ENCODE results near the gene LRRC8B.

Gene LRRC8B

GRCh38 chr1:89524369-89525168 is at the start of gene LRRC8B:
LRRC8B (plus strand) TSS chr1:89524829; CDS start chr1:89582651, 57,822 bp downstream.
- peak within 1 kb of the TSS; percentile 100 for H3K4me3 ChIP-seq (ENCODE audit: low read depth, low read length)
- 0 out of 2 replicates have a peak, but pooled peaks have one; percentile 4 for TF ChIP-seq CTCF (IDR thresholded peaks at IDR 0.05; ENCODE audit: borderline replicate concordance, insufficient read depth, low read depth, low read length)

GRCh38 chr1:89475269-89475668 is 49.4 kb upstream of the LRRC8B start:
- no peak for TF ChIP-seq CTCF (IDR thresholded peaks at IDR 0.05; ENCODE audit: borderline replicate concordance, insufficient read depth, low read depth, low read length)
- H3K4me3 ChIP-seq (ENCODE audit: low read depth, low read length), result no peak overlapping the region

- no peak for TF ChIP-seq CTCF (IDR thresholded peaks at IDR 0.05; ENCODE audit: borderline replicate concordance, insufficient read depth, low read depth, low read length)
- H3K4me3 ChIP-seq (ENCODE audit: low read depth, low read length), result no peak overlapping the region
Observed at GRCh38 chr1:89476072-89476471, 48.6 kb upstream of the LRRC8B start.

- TF ChIP-seq CTCF (IDR thresholded peaks at IDR 0.05; ENCODE audit: borderline replicate concordance, insufficient read depth, low read depth, low read length), result peak; percentile 66; the same call in 1 of the 2 replicates
- H3K4me3 ChIP-seq (ENCODE audit: low read depth, low read length), result no peak overlapping the region
Observed at GRCh38 chr1:89483010-89483756, 41.4 kb upstream of the LRRC8B start.

- TF ChIP-seq CTCF (IDR thresholded peaks at IDR 0.05; ENCODE audit: borderline replicate concordance, insufficient read depth, low read depth, low read length), result no peak
- H3K4me3 ChIP-seq (ENCODE audit: low read depth, low read length), result no peak overlapping the region
Observed at GRCh38 chr1:89483757-89484077, 40.9 kb upstream of the LRRC8B start.

GRCh38 chr1:89484092-89485038 is 40.3 kb upstream of the LRRC8B start:
- H3K4me3 ChIP-seq (ENCODE audit: low read depth, low read length), result no peak overlapping the region
- TF ChIP-seq CTCF (IDR thresholded peaks at IDR 0.05; ENCODE audit: borderline replicate concordance, insufficient read depth, low read depth, low read length), result no peak
